ENCODE data around the gene SIMC1. TPM values are rescaled to one million over a fixed set of nuclear protein-coding genes. Genes with fewer than 3 reads are reported as not detected.

SIMC1 gene
- total and polyA plus RNA-seq, 2 experiments from 2014 or later, result 3.5 to 8.6 TPM

GRCh38 chr5:176369934-176370711, 131.9 kb downstream of the SIMC1 start:
- no peaks in the 10 kb centered on the region for H3K9me2 ChIP-seq (ENCODE audit: insufficient read depth)
- WGBS, 2 experiments (ENCODE audit: low coverage in 1 of 2, low lambda C conversion rate in 2 of 2, missing lambda C conversion rate in 2 of 2), result 87 to 91% methylated on average over 8 of the region's 8 CpGs
- H3K27ac ChIP-seq, result no peak overlapping the region
- DNase-seq, result no peak
- in situ Hi-C loops (cut with MboI), result no loop called here
- no peak overlapping the region for H3K4me3 ChIP-seq
- H3K4me2 ChIP-seq (ENCODE audit: unreplicated experiment), result no peak overlapping the region
- no peaks in the 10 kb centered on the region for H4K20me1 ChIP-seq (ENCODE audit: insufficient read depth)
- H3K9me3 ChIP-seq (ENCODE audit: low read depth), result no peaks in the 10 kb centered on the region
- peaks cover 11% of the 10 kb centered on the region; the same call in 1 of the 2 replicates for H3F3A ChIP-seq (ENCODE audit: insufficient read depth)
- H3K27me3 ChIP-seq (replicated peaks; ENCODE audit: insufficient read depth), result no peaks in the 10 kb centered on the region
- H3K36me3 ChIP-seq (ENCODE audit: low read depth), result 0 out of 2 replicates have a peak, but pooled peaks cover 13% of the 10 kb centered on the region
- TF ChIP-seq EZH2phosphoT487 (IDR thresholded peaks at IDR 0.05; ENCODE audit: insufficient read depth, low read depth), result no peak
- TF ChIP-seq EZH2 (IDR thresholded peaks at IDR 0.05; ENCODE audit: insufficient read depth, poor library complexity, severe bottlenecking), result no peak
- no peak overlapping the region for H2AFZ ChIP-seq
- H3K79me2 ChIP-seq (ENCODE audit: insufficient read depth), result peaks cover 17% of the 10 kb centered on the region
- no peak overlapping the region for H3K9ac ChIP-seq
- no peaks in the 10 kb centered on the region for H3K4me1 ChIP-seq (ENCODE audit: insufficient read depth)

- DNase-seq, result no peak
- 94 to 95% methylated on average over 13 of the region's 13 CpGs for WGBS, 2 experiments (ENCODE audit: low coverage in 1 of 2, low lambda C conversion rate in 2 of 2, missing lambda C conversion rate in 2 of 2)
- in situ Hi-C loops (cut with MboI), result no loop called here
These were observed 133.7 kb downstream of the SIMC1 start for GRCh38 chr5:176371621-176372539.

GRCh38 chr5:176373100-176373818, 135.0 kb downstream of the SIMC1 start:
- in situ Hi-C loops (cut with MboI), result no loop called here
- DNase-seq, result no peak
- Histone ChIP-seq H3K36me3 (ENCODE audit: low read depth) (0 out of 2 replicates have a peak, but pooled peaks cover 13% of the 10 kb centered on the region), H3K4me2 (ENCODE audit: unreplicated experiment) (no peak overlapping the region), H3K27ac (no peak overlapping the region), H3K9me3 (ENCODE audit: low read depth) (no peaks in the 10 kb centered on the region), H3K9ac (no peak overlapping the region), H3K9me2 (ENCODE audit: insufficient read depth) (no peaks in the 10 kb centered on the region), H4K20me1 (ENCODE audit: insufficient read depth) (no peaks in the 10 kb centered on the region), H3K27me3 (replicated peaks; ENCODE audit: insufficient read depth) (no peaks in the 10 kb centered on the region), H3K4me1 (ENCODE audit: insufficient read depth) (no peaks in the 10 kb centered on the region), H2AFZ (no peak overlapping the region), H3K79me2 (ENCODE audit: insufficient read depth) (no peaks in the 10 kb centered on the region), H3F3A (ENCODE audit: insufficient read depth) (peaks cover 11% of the 10 kb centered on the region; the same call in 1 of the 2 replicates), H3K4me3 (no peak overlapping the region)
- 36 to 37% methylated on average over 7 of the region's 7 CpGs for WGBS, 2 experiments (ENCODE audit: low coverage in 1 of 2, low lambda C conversion rate in 2 of 2, missing lambda C conversion rate in 2 of 2)
- TF ChIP-seq EZH2phosphoT487 (IDR thresholded peaks at IDR 0.05; ENCODE audit: insufficient read depth, low read depth) (no peak), EZH2 (IDR thresholded peaks at IDR 0.05; ENCODE audit: insufficient read depth, poor library complexity, severe bottlenecking) (no peak)

More at GRCh38 chr5:176371621-176372539, 133.7 kb downstream of the SIMC1 start:
- no peaks in the 10 kb centered on the region for H3K9me2 ChIP-seq (ENCODE audit: insufficient read depth)
- H3K79me2 ChIP-seq (ENCODE audit: insufficient read depth), result peaks cover 10% of the 10 kb centered on the region
- no peaks in the 10 kb centered on the region for H3K4me1 ChIP-seq (ENCODE audit: insufficient read depth)
- 0 out of 2 replicates have a peak, but pooled peaks cover 13% of the 10 kb centered on the region for H3K36me3 ChIP-seq (ENCODE audit: low read depth)
- no peak overlapping the region for H3K4me2 ChIP-seq (ENCODE audit: unreplicated experiment)
- H3K4me3 ChIP-seq, result no peak overlapping the region
- no peaks in the 10 kb centered on the region for H3K9me3 ChIP-seq (ENCODE audit: low read depth)
- TF ChIP-seq EZH2 (IDR thresholded peaks at IDR 0.05; ENCODE audit: insufficient read depth, poor library complexity, severe bottlenecking), result no peak
- TF ChIP-seq EZH2phosphoT487 (IDR thresholded peaks at IDR 0.05; ENCODE audit: insufficient read depth, low read depth), result no peak
- no peak overlapping the region for H3K9ac ChIP-seq
- H3K27me3 ChIP-seq (replicated peaks; ENCODE audit: insufficient read depth), result no peaks in the 10 kb centered on the region
- H2AFZ ChIP-seq, result no peak overlapping the region
- H4K20me1 ChIP-seq (ENCODE audit: insufficient read depth), result no peaks in the 10 kb centered on the region
- peaks cover 11% of the 10 kb centered on the region; the same call in 1 of the 2 replicates for H3F3A ChIP-seq (ENCODE audit: insufficient read depth)
- no peak overlapping the region for H3K27ac ChIP-seq

GRCh38 chr5:176379881-176380280, 141.7 kb downstream of the SIMC1 start:
- Histone ChIP-seq H4K20me1 (ENCODE audit: insufficient read depth) (no peaks in the 10 kb centered on the region), H3K27me3 (replicated peaks; ENCODE audit: insufficient read depth) (no peaks in the 10 kb centered on the region), H3F3A (ENCODE audit: insufficient read depth) (0 out of 2 replicates have a peak, but pooled peaks cover 11% of the 10 kb centered on the region), H3K79me2 (ENCODE audit: insufficient read depth) (peaks cover 10% of the 10 kb centered on the region), H3K4me1 (ENCODE audit: insufficient read depth) (no peaks in the 10 kb centered on the region), H2AFZ (no peak overlapping the region), H3K9me2 (ENCODE audit: insufficient read depth) (no peaks in the 10 kb centered on the region), H3K4me3 (no peak overlapping the region), H3K9me3 (ENCODE audit: low read depth) (no peaks in the 10 kb centered on the region), H3K36me3 (ENCODE audit: low read depth) (peaks cover 13% of the 10 kb centered on the region; the same call in 1 of the 2 replicates), H3K4me2 (ENCODE audit: unreplicated experiment) (no peak overlapping the region), H3K9ac (no peak overlapping the region), H3K27ac (no peak overlapping the region)
- no peak for DNase-seq
- no peak for TF ChIP-seq EZH2phosphoT487 (IDR thresholded peaks at IDR 0.05; ENCODE audit: insufficient read depth, low read depth)
- no peak for TF ChIP-seq EZH2 (IDR thresholded peaks at IDR 0.05; ENCODE audit: insufficient read depth, poor library complexity, severe bottlenecking)
- 74 to 82% methylated on average over 3 of the region's 3 CpGs for WGBS, 2 experiments (ENCODE audit: low coverage in 1 of 2, low lambda C conversion rate in 2 of 2, missing lambda C conversion rate in 2 of 2)
- in situ Hi-C loops (cut with MboI), result no loop called here
